SU-DHL-6 (cell line): ENCODE results near the gene COX5B.

ENCODE experiments used
- EZH2phosphoT487 ChIP-seq: fragments of 200-600 bp; sonication (generic), shearing (Covaris generic); conservative IDR thresholded peaks from 2 replicates; pipeline ENCODE4 v1.6.1; 2018; ENCODE audit warnings: mild to moderate bottlenecking, antibody characterized with exemption, low read length, moderate library complexity, mixed read lengths
- TF ChIP-seq, protein P1 (sequence below): fragments of 200-600 bp; sonication (generic); IDR thresholded peaks from one replicate; pipeline ENCODE4 v1.5.1; 2017; ENCODE audit warnings: antibody characterized with exemption, mild to moderate bottlenecking, low read length, moderate library complexity; ENCODE audit not compliant: insufficient read depth, poor library complexity, severe bottlenecking

DNA sequence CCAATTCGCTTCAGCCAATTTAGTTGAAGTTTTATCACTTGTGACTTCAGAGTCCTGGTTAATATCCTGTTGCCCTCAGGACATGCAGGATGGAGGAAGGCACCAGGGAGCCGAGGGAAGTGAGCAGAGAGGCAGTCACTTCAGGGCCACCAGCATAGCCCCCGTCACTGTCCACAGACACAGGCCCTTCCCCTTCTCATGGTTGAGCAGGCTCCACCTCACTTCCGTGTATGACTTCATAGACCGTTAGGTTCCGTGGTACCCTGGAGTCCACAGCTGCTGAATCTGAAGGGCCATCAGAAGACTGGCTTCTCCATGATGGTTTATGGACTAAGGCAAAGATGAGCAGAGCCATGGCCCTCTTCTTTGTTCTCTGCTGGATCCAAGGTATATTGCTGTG, 23.6 kb downstream of the COX5B start, which contains the start of gene C2orf92:
- TF ChIP-seq, protein P1, sequence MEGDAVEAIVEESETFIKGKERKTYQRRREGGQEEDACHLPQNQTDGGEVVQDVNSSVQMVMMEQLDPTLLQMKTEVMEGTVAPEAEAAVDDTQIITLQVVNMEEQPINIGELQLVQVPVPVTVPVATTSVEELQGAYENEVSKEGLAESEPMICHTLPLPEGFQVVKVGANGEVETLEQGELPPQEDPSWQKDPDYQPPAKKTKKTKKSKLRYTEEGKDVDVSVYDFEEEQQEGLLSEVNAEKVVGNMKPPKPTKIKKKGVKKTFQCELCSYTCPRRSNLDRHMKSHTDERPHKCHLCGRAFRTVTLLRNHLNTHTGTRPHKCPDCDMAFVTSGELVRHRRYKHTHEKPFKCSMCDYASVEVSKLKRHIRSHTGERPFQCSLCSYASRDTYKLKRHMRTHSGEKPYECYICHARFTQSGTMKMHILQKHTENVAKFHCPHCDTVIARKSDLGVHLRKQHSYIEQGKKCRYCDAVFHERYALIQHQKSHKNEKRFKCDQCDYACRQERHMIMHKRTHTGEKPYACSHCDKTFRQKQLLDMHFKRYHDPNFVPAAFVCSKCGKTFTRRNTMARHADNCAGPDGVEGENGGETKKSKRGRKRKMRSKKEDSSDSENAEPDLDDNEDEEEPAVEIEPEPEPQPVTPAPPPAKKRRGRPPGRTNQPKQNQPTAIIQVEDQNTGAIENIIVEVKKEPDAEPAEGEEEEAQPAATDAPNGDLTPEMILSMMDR: no peak
- TF ChIP-seq EZH2phosphoT487: no peak
